ENCODE measurements around the gene ZGLP1. TPM values are rescaled to one million over a fixed set of nuclear protein-coding genes. Genes with fewer than 3 reads are reported as not detected.

Gene ZGLP1
- total and polyA plus RNA-seq, 10 donors: 2.7 to 24.1 (median 4.2) TPM

DNA sequence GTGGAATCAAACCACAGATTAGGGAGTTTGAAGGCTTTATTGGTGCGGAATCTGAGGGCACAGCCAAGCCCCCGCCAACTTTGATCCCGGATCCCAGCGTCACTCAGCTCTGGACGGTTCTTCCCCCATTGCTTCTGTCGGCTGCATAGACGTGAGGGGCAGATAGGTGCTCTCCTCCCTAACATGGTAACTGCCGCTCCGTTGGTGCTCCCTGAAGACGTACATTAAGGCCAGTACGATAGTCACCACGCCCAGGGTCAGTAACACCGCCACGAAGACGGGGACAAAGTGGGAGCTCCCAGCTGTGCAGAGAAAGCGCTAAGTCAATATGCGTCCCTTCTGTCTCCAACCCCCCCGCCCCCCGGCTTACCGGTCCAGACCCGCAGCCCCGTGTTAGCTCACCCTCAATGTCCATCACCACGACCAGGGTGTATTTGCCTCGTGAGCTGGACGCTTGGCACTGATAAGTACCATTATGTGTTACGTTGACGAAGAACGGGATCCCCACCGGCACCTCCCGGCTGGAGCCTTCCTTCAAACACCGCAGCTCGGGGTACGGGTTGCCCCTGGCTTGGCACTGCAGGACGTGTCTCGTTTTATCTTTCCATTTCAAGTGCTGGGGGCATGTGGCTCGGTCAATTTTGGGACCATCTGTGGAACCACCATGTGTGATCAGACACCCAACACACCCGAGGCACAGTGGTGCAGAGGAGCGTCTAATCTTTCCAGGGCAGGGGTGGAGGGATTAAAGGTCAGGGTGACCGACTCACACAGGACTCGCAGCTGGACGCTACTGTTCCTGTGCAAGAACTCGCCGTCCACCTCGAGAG lies 24.4 kb upstream of the ZGLP1 start:
- intact Hi-C loops (cut with DNase I; ENCODE audit: low total_unique reads): loop anchor here (10.0 kb wide), 1 partner anchor 59 kb away; the partner anchor contains the start of gene ICAM1

DNA sequence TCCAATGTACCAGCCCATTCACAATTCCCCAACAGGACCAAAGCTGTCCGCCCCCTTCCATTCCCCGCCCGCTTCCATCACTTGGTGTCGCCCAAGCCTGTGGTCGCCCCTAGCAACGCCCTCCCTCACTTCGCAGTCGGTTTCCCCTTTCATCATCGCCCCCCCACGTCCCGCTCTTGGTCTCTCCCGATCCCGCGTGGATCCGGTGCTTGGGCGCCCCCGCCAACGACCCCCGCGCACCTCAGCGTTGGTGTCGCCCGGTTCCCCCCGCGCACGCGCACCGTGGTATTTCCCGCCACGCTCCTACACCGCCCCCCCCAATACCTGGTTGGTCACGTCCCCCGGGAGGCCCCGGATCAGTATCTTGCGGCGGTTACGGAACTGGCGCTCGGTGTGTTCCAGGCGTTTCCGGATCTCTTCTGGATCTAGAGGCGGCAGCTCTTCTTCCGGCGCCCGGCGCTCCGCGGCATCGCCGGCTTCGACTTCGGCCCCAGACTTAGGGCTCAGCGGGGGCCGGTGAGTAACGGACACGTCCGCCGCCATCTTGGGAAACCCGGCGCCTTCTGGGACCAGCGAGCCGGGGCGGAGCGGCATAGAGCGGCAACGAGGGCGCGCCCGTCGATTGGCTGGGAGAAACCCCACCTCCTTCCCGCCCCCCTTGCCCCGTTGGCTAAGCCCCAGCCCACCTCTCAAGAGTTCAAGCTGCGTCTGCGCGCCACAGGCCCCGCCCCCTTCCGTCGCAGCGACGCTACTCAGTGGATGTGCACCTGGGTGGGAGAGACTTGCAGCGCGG lies 23.5 kb upstream of the ZGLP1 start, which contains the start of gene RAVER1:
RAVER1 (minus strand) TSS at position 565 of the 793 bp plus-strand sequence; CDS start at position 543, 22 bp downstream.
- intact Hi-C loops (cut with DNase I; ENCODE audit: low total_unique reads): loop anchor here (10.0 kb wide), 1 partner anchor 58 kb away; the partner anchor contains the start of gene ICAM1
- DNase-seq: peak; percentile 99
- peak within 1 kb of the TSS; percentile 58 to 91 (median 82) for H3K4me3 ChIP-seq
- H3K27ac ChIP-seq: peak within 1 kb of the TSS; percentile 87 to 95 (median 92)
- no peaks in the 10 kb centered on the region for H3K9me3 ChIP-seq
- WGBS, 5 donors: 0 to 1% (median 1%) methylated on average over 54 to 82 of the region's 82 CpGs
- peaks cover 12 to 74% (median 42%) of the 10 kb centered on the region in 6 donors for H3K4me1 ChIP-seq
- TF ChIP-seq POLR2AphosphoS5 (IDR thresholded peaks at IDR 0.05): peak; percentile 94 to 97 (median 95)
- TF ChIP-seq, protein P1, sequence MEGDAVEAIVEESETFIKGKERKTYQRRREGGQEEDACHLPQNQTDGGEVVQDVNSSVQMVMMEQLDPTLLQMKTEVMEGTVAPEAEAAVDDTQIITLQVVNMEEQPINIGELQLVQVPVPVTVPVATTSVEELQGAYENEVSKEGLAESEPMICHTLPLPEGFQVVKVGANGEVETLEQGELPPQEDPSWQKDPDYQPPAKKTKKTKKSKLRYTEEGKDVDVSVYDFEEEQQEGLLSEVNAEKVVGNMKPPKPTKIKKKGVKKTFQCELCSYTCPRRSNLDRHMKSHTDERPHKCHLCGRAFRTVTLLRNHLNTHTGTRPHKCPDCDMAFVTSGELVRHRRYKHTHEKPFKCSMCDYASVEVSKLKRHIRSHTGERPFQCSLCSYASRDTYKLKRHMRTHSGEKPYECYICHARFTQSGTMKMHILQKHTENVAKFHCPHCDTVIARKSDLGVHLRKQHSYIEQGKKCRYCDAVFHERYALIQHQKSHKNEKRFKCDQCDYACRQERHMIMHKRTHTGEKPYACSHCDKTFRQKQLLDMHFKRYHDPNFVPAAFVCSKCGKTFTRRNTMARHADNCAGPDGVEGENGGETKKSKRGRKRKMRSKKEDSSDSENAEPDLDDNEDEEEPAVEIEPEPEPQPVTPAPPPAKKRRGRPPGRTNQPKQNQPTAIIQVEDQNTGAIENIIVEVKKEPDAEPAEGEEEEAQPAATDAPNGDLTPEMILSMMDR (IDR thresholded peaks at IDR 0.05 in 8 of 11, conservative IDR thresholded peaks at IDR 0.05 in 3 of 11): peak in 2 of 11 experiments; percentile 24 to 31
- TF ChIP-seq POLR2A (IDR thresholded peaks at IDR 0.05): peak in 1 of 3 donors; percentile 11
- peaks cover 0 to 66% (median 40%) of the 10 kb centered on the region in 6 donors for H3K36me3 ChIP-seq
- H3K27me3 ChIP-seq (replicated peaks in 1 of 7): no peaks in the 10 kb centered on the region

More for the DNA sequence above, 24.4 kb upstream of the ZGLP1 start:
- Histone ChIP-seq H3K27me3 (replicated peaks in 1 of 7) (no peaks in the 10 kb centered on the region), H3K36me3 (peaks cover 0 to 58% (median 32%) of the 10 kb centered on the region in 6 donors), H3K27ac (peak overlapping the region; percentile 14 to 95 (median 92)), H3K4me1 (peaks cover 18 to 82% (median 50%) of the 10 kb centered on the region in 6 donors), H3K9me3 (no peaks in the 10 kb centered on the region), H3K4me3 (peak overlapping the region; percentile 1 to 91 (median 80))
- TF ChIP-seq POLR2AphosphoS5 (IDR thresholded peaks at IDR 0.05) (no peak), POLR2A (IDR thresholded peaks at IDR 0.05) (no peak)
- TF ChIP-seq, protein P1 (IDR thresholded peaks at IDR 0.05 in 8 of 11, conservative IDR thresholded peaks at IDR 0.05 in 3 of 11): no peak
- no peak for DNase-seq
- 43 to 55% (median 45%) methylated on average over 34 to 44 of the region's 44 CpGs for WGBS, 5 donors

DNA sequence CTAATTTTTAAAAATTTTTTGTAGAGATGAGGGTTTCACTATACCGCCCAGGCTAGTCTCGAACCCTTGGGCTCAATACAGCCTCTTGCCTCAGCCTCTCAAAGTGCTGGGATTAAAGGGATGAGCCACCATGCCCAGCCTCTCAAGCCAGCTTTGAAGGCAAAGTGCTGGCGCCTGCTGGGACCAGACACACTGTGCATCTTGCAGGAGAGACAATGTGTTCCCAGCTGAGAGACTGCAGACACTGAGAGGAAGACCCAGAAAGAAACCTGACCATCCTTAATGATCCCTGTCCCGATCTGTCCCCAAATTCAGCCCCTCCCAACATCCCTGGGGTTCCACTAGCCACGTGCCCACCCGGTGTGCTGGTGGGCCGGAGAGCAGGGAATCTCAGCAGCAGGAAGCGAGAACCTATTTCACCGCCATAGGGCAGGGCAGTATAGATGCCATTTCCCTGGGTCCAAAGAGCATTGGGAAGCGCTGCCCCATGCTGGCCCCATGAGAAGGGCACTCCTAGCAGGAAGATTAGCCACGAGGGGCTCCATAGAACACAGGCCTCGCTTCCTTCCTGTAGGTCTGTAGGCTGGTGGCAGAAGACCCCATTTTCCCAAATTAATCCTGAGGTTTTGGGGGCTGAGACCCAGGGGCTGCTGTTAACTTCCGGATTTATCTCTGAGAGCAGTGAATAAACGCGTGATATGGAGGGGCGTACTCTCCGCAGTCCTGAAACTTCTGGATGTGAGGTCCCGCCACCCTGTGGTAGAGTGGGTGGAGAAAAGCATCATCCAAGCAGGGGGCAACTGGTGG lies 22.7 kb upstream of the ZGLP1 start:
- Histone ChIP-seq H3K27me3 (replicated peaks in 1 of 7) (no peaks in the 10 kb centered on the region), H3K27ac (peak overlapping the region in 7 of 8 donors; percentile 87 to 95 (median 93)), H3K4me3 (peak overlapping the region; percentile 58 to 91 (median 82)), H3K9me3 (no peaks in the 10 kb centered on the region), H3K36me3 (peaks cover 6 to 74% (median 48%) of the 10 kb centered on the region in 6 donors), H3K4me1 (peaks cover 11 to 74% (median 35%) of the 10 kb centered on the region in 6 donors)
- TF ChIP-seq POLR2AphosphoS5 (IDR thresholded peaks at IDR 0.05): no peak
- TF ChIP-seq, protein P1 (IDR thresholded peaks at IDR 0.05 in 8 of 11, conservative IDR thresholded peaks at IDR 0.05 in 3 of 11): peak in 1 of 11 experiments; percentile 8
- no peak for TF ChIP-seq POLR2A (IDR thresholded peaks at IDR 0.05)
- 25 to 45% (median 40%) methylated on average over 14 to 18 of the region's 18 CpGs for WGBS, 5 donors
- intact Hi-C loops (cut with DNase I; ENCODE audit: low total_unique reads): loop anchor here (10.0 kb wide), 1 partner anchor 58 kb away; the partner anchor contains the start of gene ICAM1
- no peak for DNase-seq
